ENCODE data around the gene RIPPLY1. TPM values are rescaled to one million over a fixed set of nuclear protein-coding genes. Genes with fewer than 3 reads are reported as not detected.

Gene RIPPLY1
- 1 to 10 TPM; 2.4 to 3.8 (median 2.6) TPM for polyA plus RNA-seq (ENCODE audit: insufficient read length in 4 of 4)

DNA sequence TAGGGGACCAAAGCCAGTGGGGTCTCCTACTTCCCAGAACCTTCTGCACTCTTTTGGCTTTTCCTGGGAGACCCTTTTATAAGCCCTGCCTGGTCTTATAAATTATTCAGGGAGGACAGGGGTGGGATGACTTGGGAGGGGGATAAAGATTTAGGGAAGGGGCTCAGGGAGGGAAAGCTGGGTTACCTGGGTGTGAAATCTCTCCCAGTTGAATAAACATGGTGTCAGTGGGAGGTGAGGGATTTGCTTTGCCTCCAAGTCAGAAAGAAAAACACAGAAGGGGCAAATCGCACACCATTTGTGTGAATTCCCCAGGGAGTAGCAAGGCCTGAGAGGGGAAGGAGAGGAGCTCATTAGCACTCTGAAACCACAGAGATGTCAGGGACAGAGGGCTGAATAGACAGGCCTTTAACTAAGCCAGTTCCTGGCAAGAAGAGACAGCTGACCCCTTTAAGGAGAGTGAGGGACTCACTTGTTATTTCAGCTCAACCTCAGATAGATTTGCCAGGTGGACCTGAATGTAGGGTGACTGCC is at the start of gene RIPPLY1:
Gene RIPPLY1 (minus strand): TSS at position 51 of the 534 bp plus-strand sequence. CDS start 54 bp downstream, outside the sequence.
- no peak for DNase-seq (ENCODE audit: low read depth in 4 of 4, low spot score in 2 of 4)

DNA sequence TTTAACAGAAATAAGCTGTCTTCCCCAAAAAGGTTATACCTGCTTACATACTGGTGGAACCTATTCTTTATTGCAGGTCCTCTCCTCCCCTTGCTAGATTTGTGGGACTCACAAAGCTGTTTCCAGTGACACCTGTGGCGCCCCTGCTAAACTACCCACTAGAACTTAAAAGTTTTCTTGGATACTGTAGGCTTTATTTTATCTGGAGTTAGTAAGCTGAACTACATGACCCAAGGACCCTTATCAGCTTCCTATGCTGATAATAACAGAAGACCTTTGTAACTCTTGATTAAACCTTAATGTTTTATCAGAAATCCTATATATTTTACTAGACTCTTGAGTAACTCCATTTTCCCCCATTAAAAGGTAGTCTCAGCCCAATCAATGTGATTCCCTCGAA is 49.4 kb upstream of the RIPPLY1 start:
- no peak for DNase-seq (ENCODE audit: low read depth in 4 of 4, low spot score in 2 of 4)

DNA sequence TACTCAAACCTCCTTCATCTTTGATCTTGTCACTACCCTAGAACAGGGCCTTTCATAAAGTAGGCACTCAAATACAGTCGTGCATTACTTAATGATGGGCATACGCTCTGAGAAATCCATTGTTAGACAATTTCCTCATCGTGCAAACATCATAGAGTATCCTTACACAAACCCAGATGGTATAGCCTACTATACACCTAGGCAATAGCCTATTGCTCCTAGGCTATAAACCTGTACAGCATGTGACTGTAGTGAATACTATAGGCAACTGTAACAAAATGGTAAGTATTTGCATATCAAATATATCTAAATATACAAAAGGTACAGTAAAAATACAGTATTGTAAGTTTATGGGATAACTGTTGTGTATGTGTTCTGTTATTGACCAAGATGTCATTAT is 48.9 kb upstream of the RIPPLY1 start:
- DNase-seq (ENCODE audit: low read depth in 4 of 4, low spot score in 2 of 4): no peak

- no peak for DNase-seq (ENCODE audit: low read depth in 4 of 4, low spot score in 2 of 4)
Measured at GRCh38 chrX:106951230-106951629, 48.1 kb upstream of the RIPPLY1 start.

DNA sequence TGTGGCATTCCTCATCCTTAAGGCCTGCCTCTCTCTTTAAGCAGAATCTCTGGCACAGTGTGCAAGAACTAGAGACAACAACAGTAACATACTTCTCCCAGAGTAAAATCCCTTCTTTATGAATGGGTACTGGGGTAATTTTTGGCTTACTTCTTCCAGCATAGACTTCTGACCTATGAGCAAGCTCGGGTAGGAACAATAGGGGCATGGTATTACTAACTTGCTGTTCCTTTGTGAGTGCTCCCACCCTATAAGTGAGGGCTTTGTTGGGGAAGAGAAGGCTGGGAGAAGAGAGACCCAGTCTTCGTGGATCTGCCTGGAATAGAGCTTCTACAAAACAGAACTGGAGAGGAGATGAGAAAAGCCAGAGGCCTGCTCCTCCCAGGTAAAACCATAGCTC is 47.2 kb upstream of the RIPPLY1 start:
- no peak for DNase-seq (ENCODE audit: low read depth in 4 of 4, low spot score in 2 of 4)

GRCh38 chrX:106949366-106949765 is 46.2 kb upstream of the RIPPLY1 start:
- DNase-seq (ENCODE audit: low read depth in 4 of 4, low spot score in 2 of 4): no peak

- DNase-seq (ENCODE audit: low read depth in 4 of 4, low spot score in 2 of 4): no peak
Measured at GRCh38 chrX:106948641-106949040, 45.5 kb upstream of the RIPPLY1 start.

DNA sequence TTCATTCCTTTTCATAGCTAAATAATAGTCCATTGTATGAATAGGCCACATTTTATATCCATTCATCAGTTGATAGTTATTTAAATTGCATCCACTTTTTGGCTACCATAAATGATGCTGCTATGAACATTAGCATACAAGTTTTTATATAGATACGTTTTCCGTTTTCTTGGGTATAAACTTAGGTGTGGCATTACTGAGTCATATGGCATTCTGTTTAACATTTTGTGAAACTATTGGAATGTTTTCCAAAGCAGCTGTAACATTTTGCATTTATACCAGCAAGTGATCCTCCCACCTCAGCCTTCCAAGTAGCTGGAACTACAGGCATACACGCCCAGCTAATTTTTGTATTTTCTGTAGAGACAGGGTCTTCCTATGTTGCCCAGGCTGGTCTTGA is 43.3 kb upstream of the RIPPLY1 start:
- DNase-seq (ENCODE audit: low read depth in 4 of 4, low spot score in 2 of 4): no peak

DNA sequence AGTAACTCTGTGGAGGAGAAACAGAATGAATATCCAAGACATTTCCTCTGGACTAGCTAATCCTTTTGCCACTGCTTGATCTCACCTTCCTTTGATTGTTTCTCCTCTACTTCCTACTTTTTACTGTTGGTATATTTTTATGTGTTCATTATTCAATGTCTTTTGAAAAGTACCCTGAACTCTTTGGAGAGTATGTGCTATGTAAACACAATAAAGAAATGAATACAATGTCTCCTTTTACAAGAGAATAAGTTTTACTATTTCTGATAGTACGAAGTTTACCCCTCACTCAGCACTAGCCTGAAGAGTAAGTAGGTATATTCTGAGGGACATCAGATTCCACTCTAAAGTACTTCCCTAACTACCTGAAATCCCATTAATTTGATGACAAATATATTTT is 36.9 kb upstream of the RIPPLY1 start:
- no peak for DNase-seq (ENCODE audit: low read depth in 4 of 4, low spot score in 2 of 4)

DNA sequence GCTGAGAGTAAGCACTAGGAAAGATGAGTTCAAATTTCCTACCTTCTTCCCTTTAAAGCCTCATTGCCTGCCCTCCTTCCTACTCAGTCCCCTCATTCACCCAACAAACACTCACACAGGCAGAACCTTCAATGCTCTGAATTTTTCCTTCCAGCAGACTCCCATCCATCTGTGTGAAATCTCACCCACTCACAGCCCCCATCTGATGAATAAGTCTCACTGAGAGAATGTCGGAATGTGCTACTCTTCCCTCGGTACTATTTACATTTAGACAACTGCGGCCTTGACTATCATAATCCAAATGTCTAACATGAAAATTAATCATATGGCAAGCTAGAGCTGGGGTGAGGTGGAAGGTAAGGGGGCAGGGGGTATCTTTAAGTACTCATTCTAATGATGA is 36.4 kb upstream of the RIPPLY1 start:
- DNase-seq (ENCODE audit: low read depth in 4 of 4, low spot score in 2 of 4): no peak

DNA sequence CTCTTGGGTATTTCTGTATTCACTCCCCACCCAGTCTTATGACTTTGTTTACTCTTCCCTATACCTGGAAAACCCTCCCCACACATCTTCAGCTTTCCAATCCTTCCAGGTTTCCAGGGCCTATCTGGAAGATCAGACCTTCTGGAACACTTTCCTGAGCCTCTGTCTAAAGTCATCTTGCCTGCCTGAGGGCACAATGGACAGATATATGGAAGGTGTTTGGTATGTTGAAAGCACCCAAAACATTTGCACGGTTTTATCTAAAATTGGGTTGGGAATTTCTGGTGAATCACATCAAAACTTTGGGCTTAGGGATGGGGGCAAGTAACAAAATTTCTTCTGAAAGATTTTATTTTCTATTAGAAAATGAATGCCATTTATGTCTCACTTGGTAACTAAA is 33.1 kb upstream of the RIPPLY1 start:
- no peak for DNase-seq (ENCODE audit: low read depth in 4 of 4, low spot score in 2 of 4)

GRCh38 chrX:106935175-106935574 is 32.0 kb upstream of the RIPPLY1 start:
- no peak for DNase-seq (ENCODE audit: low read depth in 4 of 4, low spot score in 2 of 4)

DNA sequence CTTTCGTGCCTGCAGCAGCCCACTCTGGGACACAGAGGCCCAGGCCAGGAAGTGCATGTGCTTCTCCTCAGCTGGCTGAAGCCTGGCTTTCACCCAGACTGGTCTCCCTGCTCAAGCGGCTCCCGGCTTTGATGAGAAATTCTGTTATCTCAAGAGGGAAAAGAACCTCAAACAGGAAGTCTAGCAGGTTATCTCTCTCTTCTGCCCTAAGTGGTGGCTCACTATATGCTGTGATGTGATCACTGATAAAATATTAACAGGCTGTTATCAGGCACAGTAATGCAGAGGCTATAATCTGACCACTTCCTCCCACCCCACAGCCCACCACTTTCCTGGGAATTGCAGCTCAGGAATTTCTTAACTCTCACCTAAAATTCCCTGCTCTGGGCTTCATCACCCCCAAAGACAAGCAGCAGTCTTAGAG is 30.4 kb upstream of the RIPPLY1 start:
- DNase-seq (ENCODE audit: low read depth in 4 of 4, low spot score in 2 of 4): no peak

DNA sequence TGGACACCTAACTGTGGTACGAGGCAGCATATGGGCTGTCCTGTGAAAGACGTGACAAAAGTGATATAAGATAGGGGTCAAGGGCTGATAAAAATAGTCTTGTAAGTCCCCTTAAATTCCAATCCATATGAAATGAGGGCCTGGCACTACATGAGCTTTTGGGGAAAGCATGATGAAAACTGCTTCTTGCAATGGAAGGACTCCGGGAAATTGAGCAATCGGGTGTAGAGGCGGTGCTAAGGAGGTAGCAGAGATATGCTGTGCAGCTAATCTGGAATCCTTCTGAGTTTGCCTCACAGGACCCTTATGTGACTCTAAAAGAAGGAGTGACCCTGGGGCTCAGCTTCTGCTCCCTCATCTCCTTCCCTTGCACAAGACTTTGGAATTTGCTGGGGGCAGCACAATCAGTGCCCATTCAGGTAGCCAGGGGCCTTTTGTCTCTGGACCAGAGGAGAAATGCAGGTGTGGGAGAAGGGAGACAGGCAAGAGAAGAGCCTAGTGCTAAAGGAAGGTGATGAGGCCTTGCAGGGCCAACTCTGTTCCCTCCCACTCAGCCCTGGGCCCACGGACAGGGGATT is 29.9 kb upstream of the RIPPLY1 start:
- no peak for DNase-seq (ENCODE audit: low read depth in 4 of 4, low spot score in 2 of 4)

DNA sequence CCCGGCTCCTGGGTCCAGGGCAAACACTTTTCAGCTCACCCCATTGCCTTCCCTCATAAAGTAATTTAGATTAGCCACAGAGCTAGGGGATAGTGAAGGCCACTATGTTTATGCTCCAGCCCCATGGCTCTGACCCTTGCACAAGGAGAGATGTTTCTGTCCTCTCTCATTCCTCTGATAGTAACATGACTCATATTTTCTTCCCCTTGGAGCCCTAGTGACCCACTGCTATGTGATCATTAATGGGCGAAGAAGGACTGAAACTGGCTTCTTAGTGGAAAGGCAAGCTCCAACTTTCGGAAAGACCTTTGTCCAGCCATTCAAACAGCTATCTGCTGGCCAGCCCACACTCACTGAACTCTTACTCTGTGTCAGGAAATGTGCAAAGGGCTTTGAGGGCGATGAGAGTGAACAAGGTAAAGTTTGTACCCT is 29.4 kb upstream of the RIPPLY1 start:
- no peak for DNase-seq (ENCODE audit: low read depth in 4 of 4, low spot score in 2 of 4)

GRCh38 chrX:106931831-106932491 is 28.8 kb upstream of the RIPPLY1 start:
- no peak for DNase-seq (ENCODE audit: low read depth in 4 of 4, low spot score in 2 of 4)

DNA sequence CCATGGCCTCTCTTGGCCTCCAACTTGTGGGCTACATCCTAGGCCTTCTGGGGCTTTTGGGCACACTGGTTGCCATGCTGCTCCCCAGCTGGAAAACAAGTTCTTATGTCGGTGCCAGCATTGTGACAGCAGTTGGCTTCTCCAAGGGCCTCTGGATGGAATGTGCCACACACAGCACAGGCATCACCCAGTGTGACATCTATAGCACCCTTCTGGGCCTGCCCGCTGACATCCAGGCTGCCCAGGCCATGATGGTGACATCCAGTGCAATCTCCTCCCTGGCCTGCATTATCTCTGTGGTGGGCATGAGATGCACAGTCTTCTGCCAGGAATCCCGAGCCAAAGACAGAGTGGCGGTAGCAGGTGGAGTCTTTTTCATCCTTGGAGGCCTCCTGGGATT is 25.1 kb upstream of the RIPPLY1 start:
- DNase-seq (ENCODE audit: low read depth in 4 of 4, low spot score in 2 of 4): no peak

DNA sequence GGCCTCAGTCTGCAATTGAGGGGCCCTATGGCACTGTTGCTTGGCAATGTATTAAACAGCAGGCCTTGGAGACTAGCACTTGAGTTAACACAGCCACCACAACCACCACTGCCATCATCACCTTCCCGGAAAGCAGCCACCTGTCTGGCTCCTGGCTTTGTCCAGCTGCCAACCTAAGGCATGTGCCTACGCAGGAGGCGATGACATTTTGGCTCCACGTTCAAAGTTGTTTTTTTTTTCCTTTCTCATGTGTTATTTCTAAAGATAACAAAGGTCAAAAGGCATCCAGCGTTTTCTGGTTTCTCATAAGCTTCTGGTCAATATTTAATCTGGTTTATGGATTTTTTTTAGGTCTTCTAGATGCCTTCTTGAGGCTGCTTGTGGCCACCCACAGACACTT is 24.6 kb upstream of the RIPPLY1 start:
- no peak for DNase-seq (ENCODE audit: low read depth in 4 of 4, low spot score in 2 of 4)

DNA sequence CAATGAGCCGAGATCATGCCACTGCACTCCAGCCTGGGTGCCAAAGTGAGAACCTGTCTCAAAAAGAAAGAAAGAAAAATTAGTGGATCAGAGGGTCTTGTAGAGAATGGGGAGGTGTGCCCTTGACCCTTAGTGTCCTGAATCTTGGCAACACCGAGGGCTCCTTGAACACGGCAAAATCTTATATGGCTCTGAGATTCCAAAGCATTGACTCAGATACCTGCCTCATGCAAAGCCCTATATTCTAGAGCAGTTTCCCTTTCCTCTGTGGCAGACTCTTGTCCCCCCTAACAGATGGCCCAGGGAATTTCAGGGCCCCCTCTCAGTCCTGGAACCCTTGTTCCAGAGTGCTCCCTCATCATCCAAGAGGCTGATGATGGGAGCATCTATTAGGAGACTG is 23.9 kb upstream of the RIPPLY1 start:
- no peak for DNase-seq (ENCODE audit: low read depth in 4 of 4, low spot score in 2 of 4)

DNA sequence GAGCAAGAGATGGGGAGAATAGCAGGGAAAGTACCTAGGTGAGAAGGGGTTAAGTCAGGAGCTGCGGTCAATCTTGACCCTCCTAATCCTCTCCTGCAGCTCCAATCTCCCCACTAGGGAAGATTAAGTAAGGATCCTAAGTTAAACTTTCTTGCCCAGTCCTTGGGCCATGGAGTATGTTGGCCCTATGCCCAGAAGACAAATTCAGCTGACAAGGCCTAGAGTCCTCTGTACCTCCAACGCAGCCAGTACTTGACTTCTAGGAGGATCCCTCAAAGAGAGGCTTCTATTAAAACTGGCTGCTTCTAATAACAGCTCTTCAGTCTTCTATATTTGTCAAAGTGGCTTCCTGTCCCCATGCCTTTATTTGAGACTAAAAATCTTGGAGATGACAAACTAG is 18.5 kb upstream of the RIPPLY1 start:
- DNase-seq (ENCODE audit: low read depth in 4 of 4, low spot score in 2 of 4): no peak

DNA sequence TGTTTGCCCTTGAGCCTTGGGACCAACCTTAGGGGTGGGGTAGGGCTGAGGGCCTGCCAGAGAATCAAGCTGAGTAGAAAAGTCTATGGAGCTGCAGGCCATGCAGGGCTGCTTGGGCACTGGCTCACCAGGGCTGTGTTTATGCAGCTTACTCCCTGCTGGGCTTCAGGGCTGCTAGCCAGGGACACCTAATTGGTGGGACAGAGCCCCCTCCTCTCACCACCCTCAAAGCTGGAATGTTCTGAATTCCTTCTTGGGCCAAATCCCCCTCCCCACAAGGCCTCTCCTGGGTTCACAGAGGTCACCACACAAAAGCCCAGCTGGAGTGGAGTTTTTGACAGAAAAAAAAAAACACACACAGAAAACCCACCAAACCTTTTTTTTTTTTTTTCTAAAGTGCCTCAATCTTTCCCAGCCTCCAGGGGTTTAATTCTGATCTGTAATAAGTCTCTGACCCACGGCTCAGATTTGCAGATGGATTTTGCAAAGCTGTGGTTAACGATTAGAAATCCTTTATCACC is 16.9 kb upstream of the RIPPLY1 start, which contains the start of gene CLDN2:
Gene CLDN2 (plus strand): TSS at position 471 of the 521 bp plus-strand sequence. CDS start 7,827 bp downstream, outside the sequence.
- no peak for DNase-seq (ENCODE audit: low read depth in 4 of 4, low spot score in 2 of 4)

All from left renal cortex interstitium (tissue), 4 donors.